Measurements from ENCODE around the gene REXO4.

- TF ChIP-seq, protein P1, sequence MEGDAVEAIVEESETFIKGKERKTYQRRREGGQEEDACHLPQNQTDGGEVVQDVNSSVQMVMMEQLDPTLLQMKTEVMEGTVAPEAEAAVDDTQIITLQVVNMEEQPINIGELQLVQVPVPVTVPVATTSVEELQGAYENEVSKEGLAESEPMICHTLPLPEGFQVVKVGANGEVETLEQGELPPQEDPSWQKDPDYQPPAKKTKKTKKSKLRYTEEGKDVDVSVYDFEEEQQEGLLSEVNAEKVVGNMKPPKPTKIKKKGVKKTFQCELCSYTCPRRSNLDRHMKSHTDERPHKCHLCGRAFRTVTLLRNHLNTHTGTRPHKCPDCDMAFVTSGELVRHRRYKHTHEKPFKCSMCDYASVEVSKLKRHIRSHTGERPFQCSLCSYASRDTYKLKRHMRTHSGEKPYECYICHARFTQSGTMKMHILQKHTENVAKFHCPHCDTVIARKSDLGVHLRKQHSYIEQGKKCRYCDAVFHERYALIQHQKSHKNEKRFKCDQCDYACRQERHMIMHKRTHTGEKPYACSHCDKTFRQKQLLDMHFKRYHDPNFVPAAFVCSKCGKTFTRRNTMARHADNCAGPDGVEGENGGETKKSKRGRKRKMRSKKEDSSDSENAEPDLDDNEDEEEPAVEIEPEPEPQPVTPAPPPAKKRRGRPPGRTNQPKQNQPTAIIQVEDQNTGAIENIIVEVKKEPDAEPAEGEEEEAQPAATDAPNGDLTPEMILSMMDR (conservative IDR thresholded peaks at IDR 0.05; ENCODE audit: low read depth, low read length), result no peak
- TF ChIP-seq MXI1 (IDR thresholded peaks at IDR 0.05; ENCODE audit: borderline replicate concordance, low read depth, low read length) (no peak), BHLHE40 (IDR thresholded peaks at IDR 0.05; ENCODE audit: low read depth, low read length) (no peak), RFX5 (IDR thresholded peaks at IDR 0.05; ENCODE audit: low read depth, low read length) (no peak), FOS (IDR thresholded peaks at IDR 0.05; ENCODE audit: low read depth, low read length) (no peak), RAD21 (IDR thresholded peaks at IDR 0.05; ENCODE audit: low read length) (no peak)
Observed at GRCh38 chr9:133443248-133443647, 25.4 kb upstream of the REXO4 start.
